ENCODE data around the gene LRRC19. TPM values are rescaled to one million over a fixed set of nuclear protein-coding genes. Genes with fewer than 3 reads are reported as not detected.

LRRC19 gene
- total RNA-seq, 2 donors from 2014 or later: not detected

GRCh38 chr9:27043176-27043575 lies 37.7 kb upstream of the LRRC19 start:
- Histone ChIP-seq H3K36me3 (peaks cover 0 to 3% of the 10 kb centered on the region in 2 donors), H3K4me3 (no peak overlapping the region), H3K9me3 (no peaks in the 10 kb centered on the region), H3K4me1 (replicated peaks) (no peaks in the 10 kb centered on the region), H3K27ac (no peak overlapping the region), H3K27me3 (replicated peaks; ENCODE audit: insufficient read depth) (no peaks in the 10 kb centered on the region)
- no peak for DNase-seq (ENCODE audit: low spot score)
- intact Hi-C loops (cut with DNase I): no loop called here
- no peak for TF ChIP-seq CTCF (IDR thresholded peaks at IDR 0.05)
- TF ChIP-seq POLR2AphosphoS5 (IDR thresholded peaks at IDR 0.05): no peak
- no peak for TF ChIP-seq POLR2A (IDR thresholded peaks at IDR 0.05)
- 93% methylated on average over 2 of the region's 2 CpGs for WGBS

GRCh38 chr9:27042476-27042875 lies 37.0 kb upstream of the LRRC19 start:
- DNase-seq (ENCODE audit: low spot score): no peak
- 69% methylated on average over 1 of the region's 1 CpG for WGBS
- no peaks in the 10 kb centered on the region for H3K9me3 ChIP-seq

GRCh38 chr9:27041746-27042145 lies 36.3 kb upstream of the LRRC19 start:
- intact Hi-C loops (cut with DNase I): no loop called here

More at GRCh38 chr9:27042476-27042875, 37.0 kb upstream of the LRRC19 start:
- TF ChIP-seq CTCF (IDR thresholded peaks at IDR 0.05) (no peak), POLR2A (IDR thresholded peaks at IDR 0.05) (no peak), POLR2AphosphoS5 (IDR thresholded peaks at IDR 0.05) (no peak)
- H3K36me3 ChIP-seq: peaks cover 0 to 3% of the 10 kb centered on the region in 2 donors
- H3K27me3 ChIP-seq (replicated peaks; ENCODE audit: insufficient read depth): no peaks in the 10 kb centered on the region
- intact Hi-C loops (cut with DNase I): no loop called here
- no peaks in the 10 kb centered on the region for H3K4me1 ChIP-seq (replicated peaks)
- H3K27ac ChIP-seq: no peak overlapping the region
- H3K4me3 ChIP-seq: no peak overlapping the region

GRCh38 chr9:27037499-27037898 lies 32.0 kb upstream of the LRRC19 start:
- Histone ChIP-seq H3K27ac (no peak overlapping the region), H3K27me3 (replicated peaks; ENCODE audit: insufficient read depth) (no peaks in the 10 kb centered on the region), H3K36me3 (no peaks in the 10 kb centered on the region), H3K4me1 (replicated peaks) (no peaks in the 10 kb centered on the region), H3K9me3 (no peaks in the 10 kb centered on the region), H3K4me3 (no peak overlapping the region)
- 98% methylated on average over 2 of the region's 2 CpGs for WGBS
- intact Hi-C loops (cut with DNase I): no loop called here
- TF ChIP-seq CTCF (IDR thresholded peaks at IDR 0.05) (no peak), POLR2A (IDR thresholded peaks at IDR 0.05) (no peak), POLR2AphosphoS5 (IDR thresholded peaks at IDR 0.05) (no peak)
- DNase-seq (ENCODE audit: low spot score): no peak

More at GRCh38 chr9:27041746-27042145, 36.3 kb upstream of the LRRC19 start:
- DNase-seq (ENCODE audit: low spot score): no peak
- no peaks in the 10 kb centered on the region for H3K4me1 ChIP-seq (replicated peaks)
- H3K27ac ChIP-seq: no peak overlapping the region
- peaks cover 0 to 3% of the 10 kb centered on the region in 2 donors for H3K36me3 ChIP-seq
- H3K27me3 ChIP-seq (replicated peaks; ENCODE audit: insufficient read depth): no peaks in the 10 kb centered on the region
- no peak overlapping the region for H3K4me3 ChIP-seq
- TF ChIP-seq POLR2A (IDR thresholded peaks at IDR 0.05) (no peak), POLR2AphosphoS5 (IDR thresholded peaks at IDR 0.05) (no peak), CTCF (IDR thresholded peaks at IDR 0.05) (no peak)
- H3K9me3 ChIP-seq: no peaks in the 10 kb centered on the region

GRCh38 chr9:27033815-27034403 lies 28.4 kb upstream of the LRRC19 start:
- TF ChIP-seq POLR2AphosphoS5 (IDR thresholded peaks at IDR 0.05) (no peak), CTCF (IDR thresholded peaks at IDR 0.05) (peak; percentile 52 to 73 (median 66))
- peak; percentile 39 for DNase-seq (ENCODE audit: low spot score)
- 9% methylated on average over 4 of the region's 4 CpGs for WGBS
- Histone ChIP-seq H3K27ac (no peak overlapping the region), H3K4me3 (no peak overlapping the region), H3K36me3 (no peaks in the 10 kb centered on the region), H3K27me3 (replicated peaks; ENCODE audit: insufficient read depth) (no peaks in the 10 kb centered on the region), H3K4me1 (replicated peaks) (no peaks in the 10 kb centered on the region), H3K9me3 (no peaks in the 10 kb centered on the region)
- intact Hi-C loops (cut with DNase I): loop anchor here (5.0 kb wide), 1 partner anchor 243 kb away; no protein-coding TSS in a partner anchor
